ENCODE measurements around the gene METAP1D.
"Not testable (repeated sequence)": the region's sequence is repeated elsewhere in the genome, so short reads cannot be mapped to it uniquely, and the experiment has no call there.

The METAP1D gene

DNA sequence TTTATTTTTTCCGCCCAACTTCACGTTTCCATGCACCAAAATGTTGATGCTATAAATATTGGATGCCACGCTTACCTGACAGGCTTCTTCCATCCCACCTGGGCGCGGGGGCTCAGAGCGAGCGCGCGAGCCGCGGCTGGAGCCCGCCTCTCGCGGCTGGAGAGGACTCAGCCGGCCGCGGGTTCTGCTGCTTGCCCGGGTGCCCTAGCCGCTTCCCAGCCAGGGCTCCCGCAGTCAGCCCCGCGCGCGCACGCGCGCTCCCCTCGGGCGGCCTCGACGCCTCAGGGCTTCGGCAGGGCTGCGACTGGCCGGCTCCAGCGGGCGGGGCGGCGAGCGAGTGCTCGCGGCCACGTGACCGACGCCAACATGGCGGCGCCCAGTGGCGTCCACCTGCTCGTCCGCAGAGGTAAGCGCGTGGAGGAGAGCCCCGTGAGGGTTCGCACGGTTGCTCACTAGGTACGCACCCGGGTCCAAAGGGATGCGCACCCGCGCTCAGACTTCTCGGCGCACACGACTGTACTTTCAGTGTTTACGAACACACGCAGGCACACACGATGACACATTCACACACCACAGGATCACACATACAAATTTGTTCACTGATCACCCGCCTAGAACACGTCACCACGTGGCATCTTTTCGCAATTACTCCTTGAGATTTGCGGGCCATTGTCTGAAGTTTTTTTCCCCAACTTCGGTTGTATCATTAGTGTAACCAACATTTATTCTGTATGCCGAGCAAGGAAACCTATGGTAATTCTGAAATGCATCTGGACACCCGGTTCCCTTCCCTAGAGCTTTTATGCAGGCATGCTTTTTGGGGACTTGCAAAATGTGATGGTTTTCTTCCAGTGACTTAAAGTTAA lies at the start of gene METAP1D:
Gene METAP1D (plus strand): TSS at position 350 of the 866 bp plus-strand sequence. CDS start 17 bp downstream, at position 367.
- peak; percentile 74 to 97 for DNase-seq

DNA sequence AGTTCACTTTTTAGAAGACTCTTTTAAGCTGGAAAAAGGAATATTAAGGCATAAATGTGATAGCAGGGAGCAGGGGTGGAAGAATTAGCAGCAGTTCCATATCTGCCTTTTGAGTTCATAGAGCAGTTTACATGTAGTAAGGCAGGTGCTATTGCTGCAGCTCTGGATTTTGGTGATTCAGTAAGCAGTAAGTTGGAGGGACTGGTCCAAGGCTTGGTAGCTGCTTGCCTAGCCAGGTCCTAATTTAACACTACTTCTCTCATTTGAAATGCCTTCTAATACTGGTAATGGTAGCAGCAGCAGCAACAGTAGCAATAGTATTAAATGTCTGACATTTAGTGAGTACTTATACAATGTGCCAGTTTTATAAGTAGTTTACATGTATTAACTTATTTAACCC lies 47.5 kb upstream of the METAP1D start:
- no peak for DNase-seq

DNA sequence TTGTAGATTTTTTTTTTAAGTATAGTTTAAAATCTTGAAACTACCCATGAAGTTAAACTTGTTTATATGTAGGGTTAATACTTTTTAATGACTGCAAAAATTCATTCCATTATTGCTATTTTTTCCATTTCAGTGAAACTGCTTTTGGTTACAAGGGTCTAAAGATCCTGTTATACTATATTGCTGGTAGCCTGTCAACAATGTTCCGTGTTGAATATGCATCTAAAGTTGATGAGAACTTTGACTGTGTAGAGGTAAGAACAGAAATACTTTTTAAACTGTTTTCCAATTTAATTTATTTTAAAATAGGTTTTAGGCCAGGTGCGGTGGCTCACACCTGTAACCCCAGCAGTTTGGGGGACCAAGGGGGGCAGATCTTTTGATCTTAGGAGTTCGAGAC lies 47.0 kb upstream of the METAP1D start:
- DNase-seq = no peak

DNA sequence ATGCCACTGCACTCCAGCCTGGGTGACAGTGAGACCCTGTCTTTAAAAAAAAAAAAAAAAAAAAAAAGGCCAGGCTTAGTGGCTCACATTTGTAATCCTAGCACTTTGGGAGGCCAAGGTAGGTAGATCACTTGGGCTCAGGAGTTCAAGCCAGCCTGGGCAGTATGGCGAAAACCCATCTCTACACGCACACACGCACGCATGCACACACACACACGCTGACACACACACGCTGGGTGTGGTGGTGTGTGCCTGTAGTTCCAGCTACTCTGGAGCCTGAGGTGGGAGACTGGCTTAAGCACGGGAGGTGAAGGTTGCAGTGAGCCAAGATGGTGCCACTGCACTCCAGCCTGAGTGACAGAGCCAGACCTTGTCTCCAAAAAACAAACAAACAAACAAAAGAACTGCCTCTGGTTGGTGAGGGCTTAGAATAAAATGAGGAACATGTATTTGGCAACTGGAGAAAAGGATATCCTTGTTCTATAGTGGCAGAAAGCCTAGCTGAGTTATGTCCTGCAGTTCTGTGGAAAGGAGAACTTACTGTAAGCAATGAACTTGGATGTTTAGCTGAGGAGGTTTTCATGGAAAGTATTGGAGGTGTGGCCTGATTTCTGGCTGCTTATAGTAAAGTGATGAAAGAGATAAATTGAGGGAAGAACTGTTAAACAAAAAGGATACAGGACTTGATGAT lies 43.5 kb upstream of the METAP1D start:
- DNase-seq = no peak

DNA sequence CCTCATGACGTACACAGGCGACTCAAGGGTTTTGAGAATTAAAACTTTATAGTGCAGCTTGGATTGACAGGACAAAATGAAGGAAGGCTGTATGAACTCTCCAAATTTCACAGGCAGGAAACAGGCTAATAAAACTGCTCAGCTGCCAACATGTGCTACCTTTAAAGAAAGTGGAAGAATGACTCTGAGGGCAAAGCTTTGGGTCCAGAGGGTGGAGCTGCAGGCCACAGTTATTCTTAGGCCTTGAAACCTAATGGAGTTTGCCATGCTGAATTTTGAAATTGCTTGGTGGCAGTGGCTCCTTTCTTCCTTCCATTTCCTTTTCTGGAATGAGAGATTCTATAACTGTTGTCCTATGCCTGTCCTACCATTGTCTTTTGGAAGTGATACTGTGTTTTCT lies 42.7 kb upstream of the METAP1D start:
- peak in 1 of 2 experiments; percentile 43 for DNase-seq

DNA sequence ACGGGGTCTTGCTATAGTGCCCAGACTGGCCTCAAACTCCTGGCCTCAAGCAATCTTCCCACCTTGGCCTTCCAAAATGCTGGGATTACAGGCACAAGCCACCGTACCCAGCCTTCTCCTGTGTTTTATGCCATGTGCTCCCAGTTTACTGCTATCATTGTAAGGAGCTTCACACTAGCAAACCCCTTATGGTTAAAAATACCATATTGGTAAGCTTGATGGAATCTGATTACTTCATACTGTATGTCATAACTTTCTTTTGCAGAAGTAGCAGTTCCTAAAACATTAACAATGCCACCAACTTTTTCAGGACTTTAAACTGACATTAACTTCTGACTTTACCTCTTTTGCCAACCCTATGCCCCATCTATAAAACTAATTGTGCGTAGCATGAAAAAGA lies 41.3 kb upstream of the METAP1D start:
- DNase-seq = no peak

DNA sequence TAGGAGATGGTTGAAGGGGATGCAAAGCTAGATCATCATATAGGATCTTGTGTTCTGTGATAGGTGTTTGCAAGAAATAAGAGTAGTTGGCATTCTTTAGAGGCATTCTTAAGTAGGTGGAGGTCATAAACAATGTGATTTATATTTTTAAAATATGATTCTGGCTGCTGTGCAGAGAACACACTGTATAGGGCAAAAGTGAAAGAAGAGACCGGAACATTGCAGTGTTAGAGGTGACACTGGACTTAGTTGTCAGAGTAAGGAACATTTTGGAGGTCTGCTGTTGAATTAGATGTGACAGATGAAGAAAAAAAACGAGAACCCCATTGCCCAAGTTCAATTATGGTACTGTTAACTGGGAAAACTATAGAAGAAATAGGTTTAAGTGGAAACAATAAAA lies 39.8 kb upstream of the METAP1D start:
- no peak for DNase-seq

DNA sequence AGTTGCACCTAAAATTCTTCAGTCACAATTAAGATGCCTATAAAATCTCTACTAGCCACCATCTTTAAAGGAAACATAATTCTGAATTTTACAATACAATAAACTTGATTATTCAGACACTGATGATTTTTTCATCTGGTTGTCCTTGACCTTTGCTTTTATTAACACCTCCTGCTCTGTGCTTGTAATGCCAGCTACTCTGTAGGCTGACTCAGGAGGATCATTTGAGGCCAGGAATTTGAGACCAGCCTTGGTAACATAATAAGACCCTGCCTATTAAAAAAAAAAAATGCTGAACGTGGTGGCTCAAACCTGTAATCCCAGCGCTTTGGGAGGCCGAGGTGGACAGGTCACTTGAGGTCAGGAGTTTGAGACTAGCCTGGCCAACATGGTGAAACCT lies 39.2 kb upstream of the METAP1D start:
- DNase-seq = no peak

DNA sequence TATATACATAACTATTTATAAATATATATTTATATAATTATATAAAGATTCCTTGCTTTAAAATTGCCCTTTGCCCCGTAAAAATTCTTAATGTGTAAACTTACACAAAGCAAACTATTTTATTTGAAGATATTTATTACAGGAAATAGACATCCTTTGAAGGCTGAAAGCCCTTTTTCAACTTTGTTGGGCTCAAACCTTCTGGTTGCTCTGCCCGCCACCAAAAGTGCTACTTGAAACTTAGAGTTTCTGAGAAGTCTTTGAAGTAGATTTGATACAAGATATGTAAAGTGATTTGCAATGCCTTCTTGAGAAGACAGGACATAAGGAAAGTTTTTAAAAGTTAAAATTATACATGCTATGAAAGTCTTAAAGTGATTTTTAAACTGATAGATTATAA lies 36.6 kb upstream of the METAP1D start:
- no peak for DNase-seq

DNA sequence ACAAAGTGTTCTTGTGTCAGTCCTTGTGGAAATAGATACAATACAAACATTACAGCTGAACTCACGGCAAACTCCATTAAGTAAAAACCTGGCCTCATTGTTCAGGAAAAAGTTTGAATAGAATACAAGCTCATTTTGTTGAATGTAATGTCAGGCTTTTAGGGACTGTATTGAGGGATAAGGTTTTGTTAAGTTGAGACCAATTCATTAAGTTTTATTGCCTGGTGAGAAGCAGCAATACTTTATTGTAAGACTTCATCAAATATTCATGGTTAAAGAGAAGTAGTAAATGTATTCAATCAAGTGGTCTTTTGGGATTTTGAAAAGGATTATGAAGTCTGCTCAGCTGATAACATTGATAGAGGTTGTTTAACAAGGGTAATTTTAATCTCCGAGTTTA lies 35.4 kb upstream of the METAP1D start:
- DNase-seq = no peak

DNA sequence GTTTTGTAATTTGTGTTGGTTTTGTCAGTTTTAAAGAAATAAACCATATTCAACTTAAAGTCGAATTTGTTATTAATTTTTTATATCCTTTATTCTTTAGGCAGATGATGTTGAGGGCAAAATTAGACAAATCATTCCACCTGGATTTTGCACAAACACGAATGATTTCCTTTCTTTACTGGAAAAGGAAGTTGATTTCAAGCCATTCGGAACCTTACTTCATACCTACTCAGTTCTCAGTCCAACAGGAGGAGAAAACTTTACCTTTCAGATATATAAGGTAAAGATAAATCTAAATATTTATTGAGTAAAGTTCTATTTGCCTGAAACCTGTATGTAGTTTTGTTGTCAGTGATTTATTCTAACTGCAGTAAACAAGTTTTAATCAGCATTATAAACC lies 34.5 kb upstream of the METAP1D start:
- DNase-seq = no peak

DNA sequence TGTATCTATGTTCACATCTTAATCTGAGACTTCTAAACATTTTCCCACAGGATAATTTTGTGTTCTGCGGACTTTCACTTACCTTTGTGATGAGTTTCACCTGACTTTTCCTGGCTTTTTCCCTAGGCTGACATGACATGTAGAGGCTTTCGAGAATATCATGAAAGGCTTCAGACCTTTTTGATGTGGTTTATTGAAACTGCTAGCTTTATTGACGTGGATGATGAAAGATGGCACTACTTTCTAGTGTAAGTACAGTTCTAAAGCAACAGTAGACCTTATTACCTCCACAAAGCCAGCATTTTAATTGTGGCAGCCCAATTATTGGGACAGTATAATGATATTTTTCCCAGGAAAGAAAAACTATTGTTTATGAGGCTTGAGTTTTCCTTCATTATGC lies 34.1 kb upstream of the METAP1D start:
- no peak for DNase-seq

DNA sequence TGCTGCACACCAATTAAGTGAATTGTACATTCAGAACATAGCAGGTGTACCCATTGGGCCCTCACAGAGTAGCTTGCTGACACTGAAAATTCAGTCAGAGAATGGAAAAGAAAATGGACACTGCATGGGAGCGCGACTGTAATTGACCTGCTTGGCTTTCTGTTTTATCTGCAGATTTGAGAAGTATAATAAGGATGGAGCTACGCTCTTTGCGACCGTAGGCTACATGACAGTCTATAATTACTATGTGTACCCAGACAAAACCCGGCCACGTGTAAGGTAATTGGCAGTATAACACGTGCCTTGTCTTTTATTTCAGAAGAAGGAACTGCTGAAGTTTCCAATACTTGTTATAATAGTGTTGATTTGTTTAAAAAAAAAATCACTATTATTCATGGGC lies 33.5 kb upstream of the METAP1D start:
- DNase-seq = no peak

DNA sequence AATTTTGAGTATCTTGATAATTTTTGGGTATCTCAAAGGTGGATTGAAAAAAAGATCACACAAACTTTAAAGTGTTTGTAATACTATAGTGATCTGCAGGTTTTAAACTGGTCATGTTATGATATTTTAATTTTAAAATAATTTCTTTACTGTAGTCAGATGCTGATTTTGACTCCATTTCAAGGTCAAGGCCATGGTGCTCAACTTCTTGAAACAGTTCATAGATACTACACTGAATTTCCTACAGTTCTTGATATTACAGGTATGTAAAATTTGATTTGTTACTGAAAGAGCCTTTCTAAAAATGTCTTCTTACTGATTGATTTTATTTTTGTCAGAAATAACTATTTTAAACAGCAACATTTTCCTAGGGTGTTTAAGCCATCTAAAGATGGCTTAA lies 33.1 kb upstream of the METAP1D start:
- DNase-seq = no peak

DNA sequence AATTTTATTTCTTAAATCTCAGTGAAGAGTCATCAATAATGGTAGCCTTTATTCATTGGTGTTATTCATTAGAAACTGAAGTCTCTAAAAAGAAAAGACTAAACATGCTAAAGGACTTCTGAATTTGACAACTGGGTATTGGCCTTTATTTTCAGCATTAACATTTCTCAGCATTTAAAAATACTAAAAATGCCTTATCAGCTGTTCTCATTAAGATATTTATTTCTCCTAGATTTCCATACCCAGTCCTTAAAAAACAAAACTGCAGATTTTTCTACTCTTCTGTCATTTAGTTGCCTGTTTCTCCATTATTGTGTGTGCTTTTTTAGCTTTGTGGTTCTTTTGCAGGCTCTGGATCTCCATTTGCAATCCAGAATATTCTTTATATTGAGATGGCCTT lies 31.2 kb upstream of the METAP1D start:
- no peak for DNase-seq

DNA sequence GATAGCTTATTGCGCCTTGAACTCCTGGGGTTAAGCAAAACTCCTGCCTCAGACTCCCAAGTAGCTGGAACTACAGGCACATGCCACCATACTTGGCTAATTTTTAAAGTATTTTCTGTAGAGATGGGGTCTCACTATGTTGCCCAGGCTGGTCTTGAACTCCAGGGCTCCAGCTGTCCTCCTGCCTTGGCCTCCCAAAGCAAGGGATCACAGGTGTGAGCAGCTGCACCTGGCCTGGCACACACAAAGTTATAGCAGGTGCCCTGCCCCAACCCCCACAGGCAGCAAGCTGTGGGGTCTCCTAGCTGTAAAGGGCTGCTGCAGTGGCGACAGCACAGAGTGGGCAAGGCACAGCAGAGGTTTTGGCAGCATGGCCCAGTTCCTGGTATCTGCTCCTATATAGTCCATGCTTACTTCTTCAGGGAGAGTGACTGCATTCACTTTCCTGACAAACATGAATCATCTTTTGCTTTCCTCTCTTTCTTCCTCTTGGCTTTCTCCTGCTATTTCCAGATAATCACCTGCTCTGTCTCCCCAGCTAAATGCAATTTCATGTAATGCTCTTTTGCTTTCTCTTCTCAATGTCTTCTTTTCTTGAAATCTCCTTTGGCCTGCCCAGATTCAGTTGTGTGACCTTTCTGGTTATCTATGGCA lies 27.3 kb upstream of the METAP1D start:
- DNase-seq = no peak

DNA sequence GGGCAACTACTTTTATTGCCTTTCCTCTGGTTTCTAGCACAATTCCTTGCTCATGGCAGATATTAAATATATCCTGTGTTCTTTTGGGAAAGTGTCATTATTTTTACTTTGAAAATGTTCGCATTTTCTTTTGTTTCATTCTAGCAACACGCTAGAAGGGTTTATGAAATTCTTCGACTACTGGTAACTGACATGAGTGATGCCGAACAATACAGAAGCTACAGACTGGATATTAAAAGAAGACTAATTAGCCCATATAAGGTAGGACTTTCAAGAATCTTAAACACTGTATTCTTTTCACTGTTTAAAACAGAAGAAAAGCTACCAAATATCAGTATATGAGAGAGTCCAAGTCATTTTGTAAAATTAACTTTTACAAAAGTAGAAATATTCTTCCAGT lies 20.6 kb upstream of the METAP1D start:
- no peak for DNase-seq

DNA sequence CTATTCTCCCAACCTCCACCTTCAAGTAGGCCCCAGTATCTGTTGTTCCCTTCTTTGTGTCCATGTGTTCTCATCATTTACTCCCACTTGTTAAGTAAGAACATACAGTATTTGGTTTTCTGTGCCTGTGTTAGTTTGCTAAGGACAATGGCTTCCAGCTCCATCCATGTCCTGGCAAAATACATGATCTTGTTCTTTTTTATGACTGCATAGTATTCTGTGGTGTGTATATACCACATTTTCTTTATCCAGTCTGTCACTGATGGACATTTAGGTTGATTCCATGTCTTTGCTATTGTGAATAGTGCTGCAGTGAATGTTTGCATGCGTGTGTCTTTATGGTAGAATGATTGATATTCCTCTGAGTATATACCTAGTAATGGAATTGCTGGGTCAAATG lies 15.8 kb upstream of the METAP1D start:
- DNase-seq = not testable (repeated sequence)

DNA sequence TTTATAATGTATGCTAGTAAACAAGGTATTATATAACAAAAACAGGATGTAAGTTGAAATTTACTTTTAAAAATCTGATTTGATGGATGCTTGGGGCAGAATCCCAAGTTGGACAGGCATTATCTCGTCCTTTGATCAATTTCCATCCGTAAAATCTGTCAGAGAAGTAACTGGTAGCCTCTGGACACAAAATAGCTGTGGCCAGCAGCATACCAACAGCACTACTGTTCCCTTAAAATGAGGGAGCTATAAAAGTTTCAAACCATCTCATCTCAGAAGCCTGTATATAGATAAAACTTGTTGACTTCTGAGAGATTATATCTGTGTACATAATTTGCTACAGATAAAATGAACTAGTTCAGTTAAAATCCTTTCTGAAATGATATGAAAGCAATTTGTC lies 14.7 kb upstream of the METAP1D start:
- DNase-seq = no peak

DNA sequence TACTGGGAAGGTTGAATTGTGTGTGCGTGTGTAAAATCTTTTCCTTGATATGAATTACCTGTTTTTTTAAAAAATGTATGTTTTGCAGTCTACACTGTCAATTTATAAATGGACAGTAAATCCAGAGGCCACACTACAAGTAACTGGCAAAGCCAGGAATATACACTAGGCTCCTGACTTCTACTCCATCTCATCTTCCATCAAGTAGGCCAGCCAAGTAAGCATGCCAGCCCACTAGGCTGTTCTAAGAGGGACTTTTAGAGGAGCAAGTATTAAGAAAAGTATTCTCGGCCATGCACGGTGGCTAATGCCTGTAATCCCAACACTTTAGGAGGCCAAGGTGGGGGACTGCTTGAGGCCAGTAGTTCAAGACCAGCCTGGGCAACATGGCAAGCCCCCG lies 13.0 kb upstream of the METAP1D start:
- DNase-seq = no peak

DNA sequence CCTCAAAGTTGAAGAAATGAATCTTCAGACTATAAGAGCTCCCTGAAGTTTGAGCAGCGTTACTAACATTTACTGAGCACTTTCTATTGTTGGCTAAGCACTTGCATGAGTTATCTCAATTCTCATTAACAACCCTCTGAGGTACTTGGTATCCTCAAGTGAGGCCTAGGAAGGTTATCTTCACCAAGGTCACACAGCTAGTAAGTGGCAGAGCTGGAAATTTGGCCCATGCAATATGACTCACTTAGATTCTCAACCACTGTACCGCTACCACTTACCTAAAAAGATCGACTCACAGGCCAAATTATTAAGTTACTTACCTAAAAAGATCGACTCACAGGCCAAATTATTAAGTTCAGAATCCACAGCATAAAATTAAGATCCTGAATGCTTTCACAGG lies 8.7 kb upstream of the METAP1D start:
- no peak for DNase-seq

DNA sequence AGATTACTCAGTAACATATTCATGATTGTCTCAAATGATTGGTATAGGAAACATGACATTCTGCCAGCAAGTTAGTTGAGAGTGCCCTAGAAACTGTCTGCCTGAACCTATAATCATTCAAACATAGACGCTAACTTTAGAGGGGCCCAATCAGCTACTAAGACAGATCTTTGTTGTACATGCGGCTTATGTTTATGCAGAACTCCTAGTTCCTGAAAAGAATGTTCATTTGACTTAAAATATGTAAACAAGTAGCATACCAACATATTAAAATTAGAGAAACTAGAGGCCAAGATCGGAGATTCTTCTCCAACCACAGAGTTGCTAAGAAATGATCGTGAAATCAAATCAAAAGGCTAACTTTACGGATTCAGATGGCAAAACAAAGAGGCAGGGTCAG lies 4.2 kb upstream of the METAP1D start:
- DNase-seq = no peak

DNA sequence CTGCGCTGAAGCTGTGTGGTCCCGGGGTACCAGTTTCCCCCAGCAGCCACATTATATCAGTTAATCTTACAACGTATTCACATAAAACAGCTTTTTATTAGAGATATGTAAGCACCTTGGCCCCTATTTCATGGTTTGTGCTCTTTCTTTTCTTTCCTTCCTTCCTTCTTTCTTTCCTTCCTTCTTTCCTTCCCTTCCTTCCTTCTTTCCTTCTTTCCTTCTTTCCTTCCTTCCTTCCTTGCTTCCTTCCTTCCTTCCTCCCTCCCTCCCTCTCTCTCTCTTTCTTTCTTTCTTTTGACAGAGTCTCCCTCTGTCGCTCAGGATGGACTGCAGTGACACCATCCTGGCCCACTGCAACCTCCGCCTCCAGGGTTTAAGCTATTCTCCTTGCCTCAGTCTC lies 3.7 kb upstream of the METAP1D start:
- DNase-seq = no peak

DNA sequence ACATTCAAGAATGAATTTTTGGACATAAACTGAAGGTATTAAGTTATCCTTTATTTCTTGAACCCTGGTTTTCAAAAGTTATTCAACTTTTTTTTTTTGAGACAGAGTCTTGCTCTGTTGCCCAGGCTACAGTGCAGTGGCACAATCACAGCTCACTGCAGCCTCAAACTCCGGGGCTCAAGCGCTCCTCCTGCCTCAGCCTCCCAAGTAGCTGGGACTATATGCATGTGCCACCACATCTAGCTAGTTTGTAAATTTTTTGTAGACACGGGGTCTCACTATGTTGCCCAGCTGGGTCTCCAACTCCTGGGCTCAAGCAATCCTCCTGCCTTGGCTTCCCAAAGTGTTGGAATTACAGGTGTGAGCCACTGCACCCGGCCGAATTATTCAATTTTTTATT lies 2.7 kb upstream of the METAP1D start:
- DNase-seq = not testable (repeated sequence)
